ENCODE measurements around the gene MCF2L.
"Not testable (repeated sequence)": the region's sequence is repeated elsewhere in the genome, so short reads cannot be mapped to it uniquely, and the experiment has no call there.

MCF2L gene

GRCh38 chr13:113109151-113110047, 140.4 kb downstream of the MCF2L start:
- Histone ChIP-seq H3K9me3 (ENCODE audit: control insufficient read depth, low read length) (no peaks in the 10 kb centered on the region), H3K9ac (no peak overlapping the region), H3K4me2 (ENCODE audit: low read length) (peak overlapping the region; percentile 74), H2AFZ (no peak overlapping the region), H3K4me1 (no peaks in the 10 kb centered on the region), H3K36me3 (ENCODE audit: control insufficient read depth, insufficient read depth, low read length) (no peaks in the 10 kb centered on the region), H3K27ac (no peak overlapping the region), H3K27me3 (ENCODE audit: control insufficient read depth, insufficient read depth, low read length) (no peaks in the 10 kb centered on the region), H3K4me3 (ENCODE audit: low read depth, low read length) (no peak overlapping the region), H3K79me2 (no peaks in the 10 kb centered on the region)
- no peak for TF ChIP-seq CTCF (IDR thresholded peaks at IDR 0.05)

GRCh38 chr13:113110048-113110851, 141.2 kb downstream of the MCF2L start:
- H3K9me3 ChIP-seq (ENCODE audit: control insufficient read depth, low read length), result no peaks in the 10 kb centered on the region

GRCh38 chr13:113110852-113111315, 141.9 kb downstream of the MCF2L start:
- H3K4me2 ChIP-seq (ENCODE audit: low read length), result peak overlapping the region; percentile 74
- H3K4me1 ChIP-seq, result no peaks in the 10 kb centered on the region
- H3K27me3 ChIP-seq (ENCODE audit: control insufficient read depth, insufficient read depth, low read length), result no peaks in the 10 kb centered on the region
- H2AFZ ChIP-seq, result peak overlapping the region; percentile 56
- H3K27ac ChIP-seq, result no peak overlapping the region
- H3K9me3 ChIP-seq (ENCODE audit: control insufficient read depth, low read length), result no peaks in the 10 kb centered on the region
- no peaks in the 10 kb centered on the region for H3K36me3 ChIP-seq (ENCODE audit: control insufficient read depth, insufficient read depth, low read length)
- TF ChIP-seq CTCF (IDR thresholded peaks at IDR 0.05), result no peak
- H3K9ac ChIP-seq, result no peak overlapping the region
- no peaks in the 10 kb centered on the region for H3K79me2 ChIP-seq
- peak overlapping the region; percentile 48 for H3K4me3 ChIP-seq (ENCODE audit: low read depth, low read length)

More at GRCh38 chr13:113110048-113110851, 141.2 kb downstream of the MCF2L start:
- no peak overlapping the region for H3K27ac ChIP-seq
- no peaks in the 10 kb centered on the region for H3K27me3 ChIP-seq (ENCODE audit: control insufficient read depth, insufficient read depth, low read length)
- H3K4me2 ChIP-seq (ENCODE audit: low read length), result peak overlapping the region; percentile 74
- H3K79me2 ChIP-seq, result no peaks in the 10 kb centered on the region
- H3K9ac ChIP-seq, result no peak overlapping the region
- H3K4me1 ChIP-seq, result no peaks in the 10 kb centered on the region
- H3K36me3 ChIP-seq (ENCODE audit: control insufficient read depth, insufficient read depth, low read length), result no peaks in the 10 kb centered on the region
- H2AFZ ChIP-seq, result peak overlapping the region; percentile 56
- no peak for TF ChIP-seq CTCF (IDR thresholded peaks at IDR 0.05)
- peak overlapping the region; percentile 48 for H3K4me3 ChIP-seq (ENCODE audit: low read depth, low read length)

GRCh38 chr13:113111821-113112220, 142.8 kb downstream of the MCF2L start:
- H3K9ac ChIP-seq; H3K4me1 ChIP-seq; H3K27me3 ChIP-seq (ENCODE audit: control insufficient read depth, insufficient read depth, low read length); H3K36me3 ChIP-seq (ENCODE audit: control insufficient read depth, insufficient read depth, low read length); H3K9me3 ChIP-seq (ENCODE audit: control insufficient read depth, low read length); H3K79me2 ChIP-seq; H3K27ac ChIP-seq; H2AFZ ChIP-seq; H3K4me2 ChIP-seq (ENCODE audit: low read length); H3K4me3 ChIP-seq (ENCODE audit: low read depth, low read length): not testable (repeated sequence)

GRCh38 chr13:113112475-113112874, 143.5 kb downstream of the MCF2L start:
- not testable (repeated sequence) for H3K4me2 ChIP-seq (ENCODE audit: low read length); H3K4me3 ChIP-seq (ENCODE audit: low read depth, low read length); H3K27me3 ChIP-seq (ENCODE audit: control insufficient read depth, insufficient read depth, low read length); H3K79me2 ChIP-seq; H3K27ac ChIP-seq; H3K36me3 ChIP-seq (ENCODE audit: control insufficient read depth, insufficient read depth, low read length); H3K9me3 ChIP-seq (ENCODE audit: control insufficient read depth, low read length); H3K4me1 ChIP-seq; H2AFZ ChIP-seq; H3K9ac ChIP-seq

Measured in parathyroid adenoma (tissue), 2 donors.